K562 (cell line): ENCODE measurements around the gene RERE. TPM values are rescaled to one million over a fixed set of nuclear protein-coding genes. Genes with fewer than 3 reads are reported as not detected.

Source experiments
- ATAC-seq: fragments of 200-7000 bp; cut with Tn5 transposase; 3 replicates; pipeline ENCODE4 v1.9.1; 2020; ENCODE audit warnings: moderate library complexity
- BruUV-seq: library from RNA; stranded (reverse); fragments of 400-500 nt; replicated peaks from 2 replicates; lab custom pipeline; 2021; lab: Mats Ljungman, UMichigan
- CTCF ChIA-PET: fragments of 300-600 bp; formaldehyde crosslinking; extraction: SDS; loops from one replicate; lab custom pipeline; 2021; ENCODE audit warnings: low intra/inter-chr PET ratio; lab: Yijun Ruan, JAX
- POLR2A ChIA-PET: fragments of 300-600, 350-650 bp; sonication (Branson Sonifier 250); formaldehyde crosslinking; extraction: SDS; loops from one replicate; lab custom pipeline; 2021; ENCODE audit warnings: antibody characterized with exemption, inconsistent platforms; lab: Yijun Ruan, JAX
- DNase-seq, 4 experiments: peaks; one replicate each; pipeline versions ENCODE4 v3.0.0 to v3.0.0-alpha.2; 2011 to 2018; ENCODE audit warnings: low spot score in 3 of 4, mixed read lengths in 3 of 4; ENCODE audit errors: extremely low read depth in 1 of 4
- FAIRE-seq: peaks from 2 replicates; lab custom pipeline; 2011; peaks lifted over from hg19 to GRCh38; lab: Jason Lieb, UNC
- H2AFZ ChIP-seq: 2 replicates; pipeline ENCODE4 v1.6.0; 2011; ENCODE audit warnings: low read depth, low read length, control low read depth, inconsistent platforms
- H3K27ac ChIP-seq: fragments of 200-600 bp; 3 replicates; pipeline ENCODE4 v1.8.0; 2011; ENCODE audit warnings: low read depth, mild to moderate bottlenecking, control low read depth, inconsistent platforms, low read length, moderate library complexity, mixed read lengths; ENCODE audit errors: extremely low read depth
- H3K27me3 ChIP-seq, 2 experiments: fragments of 300-600 bp in 1 of 2; 2 replicates in 1 of 2; 3 replicates in 1 of 2; pipeline versions ENCODE4 v1.6.0 to v1.8.0; 2011; ENCODE audit warnings: inconsistent platforms in 2 of 2, low read length in 2 of 2, mild to moderate bottlenecking in 1 of 2, mixed read lengths in 1 of 2, moderate library complexity in 1 of 2; ENCODE audit not compliant: control insufficient read depth in 2 of 2, insufficient read depth in 2 of 2
- H3K36me3 ChIP-seq: fragments of 300-600 bp; 3 replicates; pipeline ENCODE4 v1.8.0; 2011; ENCODE audit warnings: mild to moderate bottlenecking, low read length, inconsistent platforms; ENCODE audit not compliant: control insufficient read depth, insufficient read depth
- H3K4me1 ChIP-seq, 2 experiments: fragments of 200-600 bp in 1 of 2; replicated peaks in 1 of 2; 2 replicates in 1 of 2; 3 replicates in 1 of 2; pipeline versions ENCODE4 v1.5.1 to v1.8.0; 2011; ENCODE audit warnings: inconsistent platforms in 2 of 2, low read length in 2 of 2, mild to moderate bottlenecking in 1 of 2, mixed read lengths in 1 of 2, moderate library complexity in 1 of 2; ENCODE audit not compliant: control insufficient read depth in 2 of 2, insufficient read depth in 2 of 2
- H3K4me2 ChIP-seq: 2 replicates; pipeline ENCODE4 v1.6.1; 2011; ENCODE audit warnings: low read length, control low read depth, inconsistent platforms, mixed read lengths; ENCODE audit not compliant: insufficient read depth
- H3K4me3 ChIP-seq: fragments of 200-600 bp; sonication (generic), shearing (Covaris generic); 2 replicates; pipeline ENCODE4 v1.5.1; 2016; ENCODE audit warnings: control low read depth, inconsistent platforms
- H3K79me2 ChIP-seq: fragments of 200-600 bp; 3 replicates; pipeline ENCODE4 v1.8.0; 2011; ENCODE audit warnings: low read length, inconsistent platforms; ENCODE audit not compliant: control insufficient read depth, insufficient read depth
- H3K9ac ChIP-seq, 2 experiments: 2 replicates each; pipeline versions ENCODE4 v1.6.0 to v1.6.1; 2011; ENCODE audit warnings: low read depth in 2 of 2, low read length in 2 of 2, control low read depth in 1 of 2, inconsistent platforms in 1 of 2, mild to moderate bottlenecking in 1 of 2, mixed read lengths in 1 of 2; ENCODE audit not compliant: insufficient read depth in 1 of 2
- H3K9me1 ChIP-seq: one replicate; pipeline ENCODE4 v1.6.0; 2011; ENCODE audit warnings: inconsistent platforms, mild to moderate bottlenecking, low read length, moderate library complexity; ENCODE audit not compliant: control insufficient read depth, insufficient read depth
- H3K9me3 ChIP-seq: replicated peaks from 2 replicates; pipeline ENCODE4 v1.5.1; 2011; ENCODE audit warnings: low read depth, low read length, inconsistent platforms; ENCODE audit not compliant: control insufficient read depth, insufficient read depth
- H4K20me1 ChIP-seq: replicated peaks from 2 replicates; pipeline ENCODE4 v1.6.1; 2011; ENCODE audit warnings: low read length, inconsistent platforms, mixed read lengths; ENCODE audit not compliant: control insufficient read depth, insufficient read depth
- NELFE ChIP-seq: IDR thresholded peaks from 2 replicates; pipeline ENCODE4 v1.6.1; 2011; ENCODE audit warnings: mild to moderate bottlenecking; ENCODE audit not compliant: insufficient read depth, insufficient read length
- POLR3A ChIP-seq: IDR thresholded peaks from 2 replicates; pipeline ENCODE4 v1.6.1; 2011; ENCODE audit warnings: borderline replicate concordance, mild to moderate bottlenecking, moderate library complexity; ENCODE audit not compliant: insufficient read length, insufficient read depth; ENCODE audit errors: extremely low read depth
- TCF15 ChIP-seq: fragments of 250-450 bp; sonication (Bioruptor Pico); IDR thresholded peaks from 2 replicates; pipeline ENCODE4 v1.8.0; 2022; ENCODE audit warnings: moderate library complexity, mild to moderate bottlenecking, inconsistent platforms
- ZC3H4 ChIP-seq: sonication (generic); formaldehyde crosslinking; IDR thresholded peaks from 2 replicates; pipeline ENCODE4 v1.9.0; 2021; ENCODE audit warnings: missing genetic modification reagents, borderline replicate concordance
- WGBS: fragments of 100-300 bp; shearing (Covaris generic); methylation state at CpG from one replicate; pipeline ENCODE4 v1.1.6; 2016; ENCODE audit warnings: low coverage, mixed read lengths; ENCODE audit not compliant: insufficient coverage; ENCODE audit errors: missing lambda C conversion rate; 5-methylcytosine and 5-hydroxymethylcytosine counted together
- in situ Hi-C: fragments of 300-500 bp; cut with MboI; formaldehyde crosslinking; loops from 4 replicates; pipeline ENCODE4 v1.15.0; 2018; ENCODE audit warnings: inconsistent platforms, mixed read lengths
- intact Hi-C: fragments of 100-400 bp; cut with micrococcal nuclease; formaldehyde crosslinking; loops from 2 replicates; pipeline ENCODE4 v1.14.2; 2022
- polyA plus RNA-seq, 8 experiments: library from polyadenylated mRNA; depleted of rRNA in 4 of 8; stranded (reverse) in 5 of 8; unstranded in 3 of 8; fragments of >200 nt; fragmentation: Nextera tagmentation in 2 of 8; fragmentation: Illumina TruSeq in 1 of 8; extraction: Ambion mirVana in 2 of 8; extraction: Trizol in 1 of 8; gene quantifications; 2 replicates each; pipeline versions ENCODE4 v1.2.1 to v1.2.3, GENCODE V29; 2011 to 2014; ENCODE audit warnings: inconsistent platforms in 1 of 8, missing spikeins in 1 of 8
- total RNA-seq, 7 experiments: library from RNA; depleted of rRNA in 6 of 7; stranded (reverse); fragments of >200 nt in 6 of 7; fragmentation: Illumina TruSeq in 2 of 7; extraction: Trizol in 2 of 7; gene quantifications; 2 replicates each; pipeline versions ENCODE4 v1.2.1 to v1.2.3, GENCODE V29; 2011 to 2021; ENCODE audit warnings: low replicate concordance in 1 of 7
- TF ChIP-seq, protein P1 (sequence below): sonication (generic); formaldehyde crosslinking; IDR thresholded peaks from 2 replicates; pipeline ENCODE4 v1.8.0; 2022; ENCODE audit warnings: mild to moderate bottlenecking, missing genetic modification reagents
- TF ChIP-seq, protein P2 (sequence below): sonication (generic); formaldehyde crosslinking; IDR thresholded peaks from 2 replicates; pipeline ENCODE4 v1.8.0; 2022; ENCODE audit warnings: mild to moderate bottlenecking, missing genetic modification reagents

The RERE gene
- total and polyA plus RNA-seq, 9 of the 15 experiments (the other 6 are each of a cell fraction or from before 2014, with no cell fraction given) = 3.0 to 51.5 (median 13.4) TPM

DNA sequence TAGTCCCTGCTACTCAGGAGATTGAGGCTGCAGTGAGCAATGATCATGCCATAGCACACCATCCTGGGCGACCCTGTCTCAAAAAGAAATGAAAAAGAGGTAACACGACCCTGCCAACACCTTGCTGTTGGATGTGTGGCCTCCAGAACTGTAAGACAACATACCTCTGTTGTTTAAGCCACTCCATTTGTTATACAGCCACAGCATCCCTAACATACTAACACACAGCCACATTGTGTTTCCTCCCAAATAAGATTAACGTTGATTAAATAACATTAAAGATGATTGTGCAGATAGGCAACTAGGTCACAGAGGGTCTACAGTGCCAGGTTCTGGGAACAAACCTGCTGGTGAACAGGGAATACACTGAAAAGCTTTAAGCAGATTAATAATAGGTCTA is 170.4 kb downstream of the RERE start (continued):
- TF ChIP-seq, protein P1, sequence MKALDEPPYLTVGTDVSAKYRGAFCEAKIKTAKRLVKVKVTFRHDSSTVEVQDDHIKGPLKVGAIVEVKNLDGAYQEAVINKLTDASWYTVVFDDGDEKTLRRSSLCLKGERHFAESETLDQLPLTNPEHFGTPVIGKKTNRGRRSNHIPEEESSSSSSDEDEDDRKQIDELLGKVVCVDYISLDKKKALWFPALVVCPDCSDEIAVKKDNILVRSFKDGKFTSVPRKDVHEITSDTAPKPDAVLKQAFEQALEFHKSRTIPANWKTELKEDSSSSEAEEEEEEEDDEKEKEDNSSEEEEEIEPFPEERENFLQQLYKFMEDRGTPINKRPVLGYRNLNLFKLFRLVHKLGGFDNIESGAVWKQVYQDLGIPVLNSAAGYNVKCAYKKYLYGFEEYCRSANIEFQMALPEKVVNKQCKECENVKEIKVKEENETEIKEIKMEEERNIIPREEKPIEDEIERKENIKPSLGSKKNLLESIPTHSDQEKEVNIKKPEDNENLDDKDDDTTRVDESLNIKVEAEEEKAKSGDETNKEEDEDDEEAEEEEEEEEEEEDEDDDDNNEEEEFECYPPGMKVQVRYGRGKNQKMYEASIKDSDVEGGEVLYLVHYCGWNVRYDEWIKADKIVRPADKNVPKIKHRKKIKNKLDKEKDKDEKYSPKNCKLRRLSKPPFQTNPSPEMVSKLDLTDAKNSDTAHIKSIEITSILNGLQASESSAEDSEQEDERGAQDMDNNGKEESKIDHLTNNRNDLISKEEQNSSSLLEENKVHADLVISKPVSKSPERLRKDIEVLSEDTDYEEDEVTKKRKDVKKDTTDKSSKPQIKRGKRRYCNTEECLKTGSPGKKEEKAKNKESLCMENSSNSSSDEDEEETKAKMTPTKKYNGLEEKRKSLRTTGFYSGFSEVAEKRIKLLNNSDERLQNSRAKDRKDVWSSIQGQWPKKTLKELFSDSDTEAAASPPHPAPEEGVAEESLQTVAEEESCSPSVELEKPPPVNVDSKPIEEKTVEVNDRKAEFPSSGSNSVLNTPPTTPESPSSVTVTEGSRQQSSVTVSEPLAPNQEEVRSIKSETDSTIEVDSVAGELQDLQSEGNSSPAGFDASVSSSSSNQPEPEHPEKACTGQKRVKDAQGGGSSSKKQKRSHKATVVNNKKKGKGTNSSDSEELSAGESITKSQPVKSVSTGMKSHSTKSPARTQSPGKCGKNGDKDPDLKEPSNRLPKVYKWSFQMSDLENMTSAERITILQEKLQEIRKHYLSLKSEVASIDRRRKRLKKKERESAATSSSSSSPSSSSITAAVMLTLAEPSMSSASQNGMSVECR = no peak
- TF ChIP-seq, all 486 proteins: peak for 0

DNA sequence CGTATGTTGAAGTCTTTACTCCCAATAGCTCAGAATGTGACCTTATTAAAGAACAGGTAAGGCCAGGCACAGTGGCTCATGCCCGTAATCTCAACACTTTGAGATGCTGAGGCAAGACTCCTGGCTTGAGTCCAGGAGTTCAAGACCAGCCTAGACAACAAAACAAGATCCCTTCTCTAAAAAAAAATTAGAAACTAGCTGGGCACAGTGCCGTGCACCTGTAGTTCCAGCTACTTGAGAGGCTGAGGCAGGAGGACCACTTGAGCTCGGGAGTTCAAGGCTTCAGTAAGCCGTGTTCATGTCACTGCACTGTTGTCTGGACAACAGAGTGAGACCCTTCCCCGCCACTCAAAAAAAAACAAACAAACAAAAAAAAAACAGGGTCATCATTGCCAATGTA is 171.3 kb downstream of the RERE start:
- H3K4me2 ChIP-seq = no peak overlapping the region
- H3K4me3 ChIP-seq = no peak overlapping the region
- H3K9me3 ChIP-seq = no peaks in the 10 kb centered on the region
- no peak for ATAC-seq
- BruUV-seq = no TSS peak
- H3K36me3 ChIP-seq = peaks cover 18% of the 10 kb centered on the region; the same call in 2 of the 3 replicates
- peaks cover 28% of the 10 kb centered on the region; the same call in 2 of the 3 replicates for H3K79me2 ChIP-seq
- 69% methylated on average over 6 of the region's 6 CpGs for WGBS
- H3K27ac ChIP-seq = no peak overlapping the region
- H3K9ac ChIP-seq = no peak overlapping the region
- no peak for FAIRE-seq
- H2AFZ ChIP-seq = no peak overlapping the region
- peaks cover 35% of the 10 kb centered on the region for H4K20me1 ChIP-seq
- DNase-seq = no peak
- H3K9me1 ChIP-seq = no peaks in the 10 kb centered on the region
- CTCF ChIA-PET = no interaction called here
- TF ChIP-seq, protein P2, sequence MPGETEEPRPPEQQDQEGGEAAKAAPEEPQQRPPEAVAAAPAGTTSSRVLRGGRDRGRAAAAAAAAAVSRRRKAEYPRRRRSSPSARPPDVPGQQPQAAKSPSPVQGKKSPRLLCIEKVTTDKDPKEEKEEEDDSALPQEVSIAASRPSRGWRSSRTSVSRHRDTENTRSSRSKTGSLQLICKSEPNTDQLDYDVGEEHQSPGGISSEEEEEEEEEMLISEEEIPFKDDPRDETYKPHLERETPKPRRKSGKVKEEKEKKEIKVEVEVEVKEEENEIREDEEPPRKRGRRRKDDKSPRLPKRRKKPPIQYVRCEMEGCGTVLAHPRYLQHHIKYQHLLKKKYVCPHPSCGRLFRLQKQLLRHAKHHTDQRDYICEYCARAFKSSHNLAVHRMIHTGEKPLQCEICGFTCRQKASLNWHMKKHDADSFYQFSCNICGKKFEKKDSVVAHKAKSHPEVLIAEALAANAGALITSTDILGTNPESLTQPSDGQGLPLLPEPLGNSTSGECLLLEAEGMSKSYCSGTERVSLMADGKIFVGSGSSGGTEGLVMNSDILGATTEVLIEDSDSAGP (CRISPR knock-in tag) = no peak
- TF ChIP-seq ZC3H4 (no peak), TCF15 (no peak), NELFE (no peak), POLR3A (no peak)
- in situ Hi-C loops (no loop called here), intact Hi-C loops (no loop called here)
- POLR2A ChIA-PET = interaction anchor here (0.7 kb wide), 1 partner anchor 87 kb away, joined by 3 read pairs; no protein-coding TSS in a partner anchor
- no peaks in the 10 kb centered on the region for H3K4me1 ChIP-seq
- no peaks in the 10 kb centered on the region for H3K27me3 ChIP-seq
